BE2C (cell line): ENCODE data around the gene PSAP.

ENCODE experiments used
- DNase-seq: peaks from one replicate; pipeline ENCODE4 v3.0.0-alpha.2; 2020
- H3K27me3 ChIP-seq: fragments of 250-450 bp; sonication (Bioruptor Pico); 2 replicates; pipeline ENCODE4 v1.5.1; 2020; ENCODE audit warnings: mild to moderate bottlenecking
- H3K36me3 ChIP-seq: fragments of 250-450 bp; sonication (Bioruptor Pico); 2 replicates; pipeline ENCODE4 v1.5.1; 2020; ENCODE audit warnings: mild to moderate bottlenecking
- H3K4me1 ChIP-seq: fragments of 250-450 bp; sonication (Bioruptor Pico); 2 replicates; pipeline ENCODE4 v1.5.1; 2020
- H3K4me3 ChIP-seq: 2 replicates; pipeline ENCODE4 v1.5.1; 2011; ENCODE audit warnings: low read depth, low read length
- H3K9me3 ChIP-seq: fragments of 250-450 bp; sonication (Bioruptor Pico); 2 replicates; pipeline ENCODE4 v1.5.1; 2020
- TF ChIP-seq, protein P1 (sequence below): IDR thresholded peaks from 2 replicates; pipeline ENCODE4 v1.5.1; 2012; ENCODE audit warnings: mild to moderate bottlenecking, low read depth, low read length

The PSAP gene

GRCh38 chr10:71850021-71850742 lies 869 bp downstream of the PSAP start:
- TF ChIP-seq, protein P1, sequence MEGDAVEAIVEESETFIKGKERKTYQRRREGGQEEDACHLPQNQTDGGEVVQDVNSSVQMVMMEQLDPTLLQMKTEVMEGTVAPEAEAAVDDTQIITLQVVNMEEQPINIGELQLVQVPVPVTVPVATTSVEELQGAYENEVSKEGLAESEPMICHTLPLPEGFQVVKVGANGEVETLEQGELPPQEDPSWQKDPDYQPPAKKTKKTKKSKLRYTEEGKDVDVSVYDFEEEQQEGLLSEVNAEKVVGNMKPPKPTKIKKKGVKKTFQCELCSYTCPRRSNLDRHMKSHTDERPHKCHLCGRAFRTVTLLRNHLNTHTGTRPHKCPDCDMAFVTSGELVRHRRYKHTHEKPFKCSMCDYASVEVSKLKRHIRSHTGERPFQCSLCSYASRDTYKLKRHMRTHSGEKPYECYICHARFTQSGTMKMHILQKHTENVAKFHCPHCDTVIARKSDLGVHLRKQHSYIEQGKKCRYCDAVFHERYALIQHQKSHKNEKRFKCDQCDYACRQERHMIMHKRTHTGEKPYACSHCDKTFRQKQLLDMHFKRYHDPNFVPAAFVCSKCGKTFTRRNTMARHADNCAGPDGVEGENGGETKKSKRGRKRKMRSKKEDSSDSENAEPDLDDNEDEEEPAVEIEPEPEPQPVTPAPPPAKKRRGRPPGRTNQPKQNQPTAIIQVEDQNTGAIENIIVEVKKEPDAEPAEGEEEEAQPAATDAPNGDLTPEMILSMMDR, result no peak
- peak overlapping the region; percentile 92 for H3K4me3 ChIP-seq
- peaks cover 7% of the 10 kb centered on the region; the same call in 1 of the 2 replicates for H3K4me1 ChIP-seq
- no peaks in the 10 kb centered on the region; the same call in 1 of the 2 replicates for H3K36me3 ChIP-seq
- H3K27me3 ChIP-seq, result no peaks in the 10 kb centered on the region
- H3K9me3 ChIP-seq, result no peaks in the 10 kb centered on the region; the same call in 1 of the 2 replicates
- no peak for DNase-seq

DNA sequence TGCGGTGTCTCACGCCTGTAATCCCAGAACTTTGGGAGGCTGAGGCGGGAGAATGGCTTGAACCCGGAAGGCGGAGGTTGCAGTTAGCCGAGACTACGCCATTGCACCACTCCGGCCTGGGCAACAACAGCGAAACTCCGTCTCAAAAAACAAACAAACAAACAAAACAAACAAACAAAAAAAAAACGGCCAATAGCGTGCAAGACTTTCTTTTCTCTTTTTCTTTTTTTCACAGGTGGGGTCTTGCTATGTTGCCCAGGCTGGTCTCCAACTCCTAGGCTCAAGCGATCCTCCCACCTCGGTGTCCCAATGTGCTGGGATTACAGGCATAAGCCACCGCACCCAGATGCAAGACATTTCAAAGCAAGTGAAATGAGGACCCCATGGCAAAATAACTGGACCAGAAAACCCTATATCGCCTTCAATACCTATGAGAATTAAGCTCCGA lies 1.6 kb downstream of the PSAP start:
- Histone ChIP-seq H3K4me3 (peak overlapping the region; percentile 92), H3K9me3 (no peaks in the 10 kb centered on the region; the same call in 1 of the 2 replicates), H3K27me3 (no peaks in the 10 kb centered on the region), H3K4me1 (peaks cover 7% of the 10 kb centered on the region; the same call in 1 of the 2 replicates), H3K36me3 (no peaks in the 10 kb centered on the region; the same call in 1 of the 2 replicates)
- no peak for DNase-seq
- TF ChIP-seq, protein P1, result no peak

DNA sequence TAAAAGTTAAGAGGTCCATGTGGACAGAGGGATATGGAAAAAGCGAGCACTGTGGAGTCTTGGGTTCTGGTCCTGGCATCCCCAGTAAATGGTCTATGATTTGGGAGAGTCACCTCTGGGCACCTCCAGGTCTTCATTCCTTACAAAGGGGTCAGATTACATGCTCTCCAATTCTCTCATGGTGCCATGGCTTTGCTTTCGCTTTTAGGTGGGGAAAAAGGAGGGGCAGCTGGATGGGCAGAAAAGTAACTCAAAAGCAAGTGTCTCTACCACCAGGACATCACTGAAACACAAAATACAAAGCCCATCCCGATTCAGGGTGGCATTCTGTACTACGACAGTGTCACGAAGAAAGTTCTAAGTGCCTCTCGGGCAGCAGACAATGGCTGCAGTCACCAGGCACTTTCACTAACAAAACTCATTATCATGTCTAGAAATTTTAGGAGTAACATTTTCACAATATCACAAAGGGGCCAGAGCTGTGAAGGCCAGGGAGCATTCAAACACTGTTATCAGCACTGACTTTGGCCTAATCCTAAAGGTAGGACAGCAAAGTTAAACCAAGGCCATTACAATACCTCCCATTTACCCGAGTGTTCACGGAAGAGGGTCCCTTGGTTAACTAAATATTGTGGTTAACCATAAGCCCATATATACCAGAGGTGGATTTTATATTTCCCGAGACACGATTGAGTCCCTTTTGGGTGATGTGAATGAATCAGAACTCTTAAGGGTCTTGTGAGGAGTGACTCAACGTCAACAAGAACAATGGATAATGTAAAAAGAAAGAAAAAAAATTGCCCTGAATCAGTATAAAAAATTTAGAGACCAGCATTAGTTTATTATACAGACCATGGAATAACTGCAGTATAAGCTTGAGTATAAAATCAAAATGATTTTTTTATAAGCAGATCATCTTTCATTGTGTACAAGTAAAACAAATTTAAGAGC lies 2.5 kb downstream of the PSAP start:
- TF ChIP-seq, protein P1, result no peak
- H3K4me3 ChIP-seq, result peak overlapping the region; percentile 16; the same call in 1 of the 2 replicates
- peaks cover 8% of the 10 kb centered on the region; the same call in 1 of the 2 replicates for H3K4me1 ChIP-seq

GRCh38 chr10:71847418-71847817 lies 3.6 kb downstream of the PSAP start:
- DNase-seq, result no peak
- no peaks in the 10 kb centered on the region for H3K27me3 ChIP-seq
- TF ChIP-seq, protein P1, result no peak
- no peak overlapping the region for H3K4me3 ChIP-seq
- H3K36me3 ChIP-seq, result no peaks in the 10 kb centered on the region; the same call in 1 of the 2 replicates
- no peaks in the 10 kb centered on the region; the same call in 1 of the 2 replicates for H3K9me3 ChIP-seq
- peaks cover 11% of the 10 kb centered on the region; the same call in 1 of the 2 replicates for H3K4me1 ChIP-seq

More for the DNA sequence above, 2.5 kb downstream of the PSAP start:
- no peaks in the 10 kb centered on the region; the same call in 1 of the 2 replicates for H3K36me3 ChIP-seq
- H3K27me3 ChIP-seq, result no peaks in the 10 kb centered on the region
- no peaks in the 10 kb centered on the region; the same call in 1 of the 2 replicates for H3K9me3 ChIP-seq
- DNase-seq, result no peak

- peaks cover 11% of the 10 kb centered on the region; the same call in 1 of the 2 replicates for H3K4me1 ChIP-seq
- no peak for DNase-seq
- H3K9me3 ChIP-seq, result no peaks in the 10 kb centered on the region; the same call in 1 of the 2 replicates
- TF ChIP-seq, protein P1, result no peak
- no peak overlapping the region for H3K4me3 ChIP-seq
- H3K27me3 ChIP-seq, result no peaks in the 10 kb centered on the region
- no peaks in the 10 kb centered on the region; the same call in 1 of the 2 replicates for H3K36me3 ChIP-seq
Measured at GRCh38 chr10:71846816-71847215, 4.2 kb downstream of the PSAP start.
